A673 (cell line): ENCODE results near the gene FGF5. TPM values are rescaled to one million over a fixed set of nuclear protein-coding genes. Genes with fewer than 3 reads are reported as not detected.

Source experiments
- BruUV-seq: library from RNA; stranded (reverse); fragments of 400-500 nt; replicated peaks from 2 replicates; lab custom pipeline; 2021; lab: Mats Ljungman, UMichigan
- CTCF ChIA-PET: fragments of 300-600 bp; sonication (Branson Sonifier 250); formaldehyde crosslinking; loops from one replicate; lab custom pipeline; 2022; ENCODE audit warnings: antibody characterized with exemption; lab: Charles Lee
- POLR2A ChIA-PET: fragments of 300-600 bp; sonication (Branson Sonifier 250); formaldehyde crosslinking; loops from one replicate; lab custom pipeline; 2022; ENCODE audit warnings: antibody characterized with exemption; ENCODE audit not compliant: low non-redundant PET; lab: Charles Lee
- DNase-seq: peaks from one replicate; pipeline ENCODE4 v3.0.0-alpha.2; 2015; ENCODE audit warnings: low spot score
- H3K27ac ChIP-seq: fragments of 200-600 bp; sonication (generic); 2 replicates; pipeline ENCODE4 v1.5.1; 2016; ENCODE audit warnings: mixed run types, low read depth, mild to moderate bottlenecking, mixed read lengths, antibody characterized with exemption, low read length; ENCODE audit not compliant: poor library complexity, severe bottlenecking
- H3K27me3 ChIP-seq: fragments of 200-600 bp; sonication (generic); replicated peaks from 2 replicates; pipeline ENCODE4 v1.6.1; 2017; ENCODE audit warnings: mixed run types, low read depth, mild to moderate bottlenecking, mixed read lengths, antibody characterized with exemption, low read length; ENCODE audit not compliant: insufficient read depth, poor library complexity
- H3K36me3 ChIP-seq: fragments of 200-600 bp; sonication (generic); 2 replicates; pipeline ENCODE4 v1.6.1; 2016; ENCODE audit warnings: mixed run types, mild to moderate bottlenecking, mixed read lengths, antibody characterized with exemption, low read length; ENCODE audit not compliant: insufficient read depth, poor library complexity, severe bottlenecking
- H3K4me1 ChIP-seq: fragments of 200-600 bp; sonication (generic); 2 replicates; pipeline ENCODE4 v1.6.1; 2017; ENCODE audit warnings: mixed run types, mild to moderate bottlenecking, mixed read lengths, antibody characterized with exemption, low read length; ENCODE audit not compliant: insufficient read depth, poor library complexity, severe bottlenecking
- H3K4me3 ChIP-seq: fragments of 200-600 bp; sonication (generic); 2 replicates; pipeline ENCODE4 v1.5.1; 2016; ENCODE audit warnings: low read depth, mixed run types, mild to moderate bottlenecking, mixed read lengths, low read length; ENCODE audit not compliant: poor library complexity, severe bottlenecking
- H3K9me3 ChIP-seq: fragments of 200-600 bp; sonication (generic); 2 replicates; pipeline ENCODE4 v1.6.1; 2016; ENCODE audit warnings: mixed run types, low read depth, mild to moderate bottlenecking, mixed read lengths, antibody characterized with exemption, low read length; ENCODE audit not compliant: poor library complexity, severe bottlenecking
- EZH2 ChIP-seq: fragments of 200-600 bp; sonication (generic); IDR thresholded peaks from 2 replicates; pipeline ENCODE4 v1.6.1; 2017; ENCODE audit warnings: borderline replicate concordance, low read depth, mild to moderate bottlenecking, mixed read lengths, antibody characterized with exemption, low read length; ENCODE audit not compliant: poor library complexity, severe bottlenecking
- intact Hi-C: fragments of 100-400 bp; cut with micrococcal nuclease; formaldehyde crosslinking; loops from one replicate; pipeline ENCODE4 v1.10.0; 2022; ENCODE audit not compliant: unreplicated experiment
- total RNA-seq: library from RNA; stranded (reverse); gene quantifications from 2 replicates; pipeline ENCODE4 v1.2.3, GENCODE V29; 2021
- TF ChIP-seq, protein P1 (sequence below): fragments of 300-800, 200-600 bp; sonication (generic); conservative IDR thresholded peaks from 2 replicates; pipeline ENCODE4 v1.5.1; 2017; ENCODE audit warnings: low read depth, mild to moderate bottlenecking, antibody characterized with exemption, low read length, moderate library complexity, mixed read lengths

The FGF5 gene
- total RNA-seq, 1 experiment from 2014 or later = not detected

DNA sequence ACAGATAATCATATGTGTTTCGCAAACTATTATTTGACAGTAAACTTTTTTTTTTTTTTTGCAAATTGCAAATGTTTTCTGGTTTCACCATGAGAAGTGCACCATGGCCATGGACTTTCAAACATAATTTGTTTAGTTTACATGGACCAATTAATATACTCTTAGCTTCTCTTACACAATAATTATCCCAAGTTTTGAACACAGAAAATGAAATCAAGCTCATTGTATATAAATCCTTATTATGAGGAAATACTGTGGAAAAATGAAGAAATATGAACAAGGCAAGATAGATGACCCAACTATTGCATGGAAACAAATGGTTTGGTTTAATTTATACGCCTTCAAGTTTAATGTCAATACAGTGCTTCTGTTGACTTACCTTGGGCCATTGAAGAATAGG is 3.9 kb downstream of the FGF5 start:
- ChIA-PET CTCF (no interaction called here), POLR2A (no interaction called here)
- TF ChIP-seq EZH2 = no peak
- no peaks in the 10 kb centered on the region for H3K36me3 ChIP-seq
- no peak for DNase-seq
- H3K27me3 ChIP-seq = peaks cover 77% of the 10 kb centered on the region
- H3K4me3 ChIP-seq = no peak overlapping the region
- no peak overlapping the region for H3K27ac ChIP-seq
- H3K4me1 ChIP-seq = no peaks in the 10 kb centered on the region
- intact Hi-C loops = no loop called here
- BruUV-seq = no TSS peak
- no peaks in the 10 kb centered on the region for H3K9me3 ChIP-seq

DNA sequence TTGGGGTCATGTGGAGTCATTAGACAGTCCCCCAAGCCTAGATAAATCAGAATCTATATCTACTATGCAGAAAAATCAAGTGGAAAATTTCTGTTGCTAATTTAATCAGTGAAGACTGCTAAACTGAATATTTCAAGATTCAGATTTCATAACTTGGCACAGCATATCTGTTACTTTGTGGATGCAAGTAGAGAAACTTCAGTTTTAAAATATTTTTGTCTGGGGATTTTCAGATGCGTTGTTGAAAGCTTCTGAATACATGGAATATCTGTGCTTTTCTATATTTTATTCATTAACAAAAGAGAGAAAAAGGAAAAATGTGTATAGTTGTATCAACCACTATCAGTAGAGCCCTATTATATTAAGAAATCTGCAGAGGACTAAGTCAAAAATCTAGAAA is 4.4 kb downstream of the FGF5 start:
- DNase-seq = no peak
- BruUV-seq = no TSS peak
- peaks cover 77% of the 10 kb centered on the region for H3K27me3 ChIP-seq
- no peak for TF ChIP-seq EZH2
- TF ChIP-seq, protein P1, sequence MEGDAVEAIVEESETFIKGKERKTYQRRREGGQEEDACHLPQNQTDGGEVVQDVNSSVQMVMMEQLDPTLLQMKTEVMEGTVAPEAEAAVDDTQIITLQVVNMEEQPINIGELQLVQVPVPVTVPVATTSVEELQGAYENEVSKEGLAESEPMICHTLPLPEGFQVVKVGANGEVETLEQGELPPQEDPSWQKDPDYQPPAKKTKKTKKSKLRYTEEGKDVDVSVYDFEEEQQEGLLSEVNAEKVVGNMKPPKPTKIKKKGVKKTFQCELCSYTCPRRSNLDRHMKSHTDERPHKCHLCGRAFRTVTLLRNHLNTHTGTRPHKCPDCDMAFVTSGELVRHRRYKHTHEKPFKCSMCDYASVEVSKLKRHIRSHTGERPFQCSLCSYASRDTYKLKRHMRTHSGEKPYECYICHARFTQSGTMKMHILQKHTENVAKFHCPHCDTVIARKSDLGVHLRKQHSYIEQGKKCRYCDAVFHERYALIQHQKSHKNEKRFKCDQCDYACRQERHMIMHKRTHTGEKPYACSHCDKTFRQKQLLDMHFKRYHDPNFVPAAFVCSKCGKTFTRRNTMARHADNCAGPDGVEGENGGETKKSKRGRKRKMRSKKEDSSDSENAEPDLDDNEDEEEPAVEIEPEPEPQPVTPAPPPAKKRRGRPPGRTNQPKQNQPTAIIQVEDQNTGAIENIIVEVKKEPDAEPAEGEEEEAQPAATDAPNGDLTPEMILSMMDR = no peak
- intact Hi-C loops = no loop called here
- ChIA-PET CTCF (no interaction called here), POLR2A (no interaction called here)
- H3K27ac ChIP-seq = no peak overlapping the region
- H3K9me3 ChIP-seq = no peaks in the 10 kb centered on the region
- no peaks in the 10 kb centered on the region for H3K36me3 ChIP-seq
- no peak overlapping the region for H3K4me3 ChIP-seq
- no peaks in the 10 kb centered on the region for H3K4me1 ChIP-seq

DNA sequence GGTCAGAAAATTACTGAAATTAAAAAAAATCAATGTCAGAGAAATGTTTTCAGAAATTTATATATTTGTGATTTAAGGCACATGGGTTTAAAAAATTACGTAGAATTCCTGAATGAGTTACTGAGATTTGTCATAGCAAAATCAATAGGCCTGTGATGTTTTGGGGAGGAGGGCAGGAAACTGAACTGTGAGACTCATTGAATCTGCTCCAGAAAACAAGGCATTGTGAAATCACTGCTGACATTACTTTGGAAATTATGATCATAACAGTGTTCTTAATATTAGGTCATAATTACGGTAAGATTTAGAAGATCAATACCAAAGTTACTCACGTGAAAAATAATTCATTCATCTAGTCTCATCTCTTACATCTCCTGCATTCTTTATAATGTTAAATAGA is 5.3 kb downstream of the FGF5 start:
- BruUV-seq = no TSS peak
- TF ChIP-seq EZH2 = no peak
- TF ChIP-seq, protein P1 = no peak
- Histone ChIP-seq H3K36me3 (no peaks in the 10 kb centered on the region), H3K9me3 (no peaks in the 10 kb centered on the region), H3K27ac (no peak overlapping the region), H3K27me3 (peaks cover 69% of the 10 kb centered on the region), H3K4me1 (no peaks in the 10 kb centered on the region), H3K4me3 (no peak overlapping the region)
- intact Hi-C loops = no loop called here
- POLR2A ChIA-PET = no interaction called here
- DNase-seq = no peak
- CTCF ChIA-PET = no interaction called here

DNA sequence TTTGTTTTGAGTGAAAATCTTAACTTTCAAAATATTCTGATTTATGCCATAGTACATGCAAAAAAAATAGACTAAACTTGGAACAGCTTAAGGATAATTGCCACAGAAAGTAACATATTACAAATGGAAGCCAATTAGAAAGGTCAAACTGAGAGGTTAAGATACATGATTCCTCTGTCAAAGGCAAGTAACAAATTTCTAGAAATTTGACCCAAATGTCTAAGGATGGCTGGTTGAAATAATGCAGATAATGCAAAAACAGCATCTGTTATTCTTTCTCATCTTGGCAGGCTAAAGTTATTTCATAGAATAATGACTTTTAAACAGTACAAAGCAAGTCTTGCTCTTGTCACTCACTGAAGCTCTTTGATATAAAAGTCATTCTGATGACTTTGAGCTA is 10.5 kb downstream of the FGF5 start:
- intact Hi-C loops = no loop called here
- ChIA-PET CTCF (no interaction called here), POLR2A (no interaction called here)
- no peak for DNase-seq
- H3K4me3 ChIP-seq = no peak overlapping the region
- no peak overlapping the region for H3K27ac ChIP-seq
- no peaks in the 10 kb centered on the region for H3K4me1 ChIP-seq
- no peaks in the 10 kb centered on the region for H3K9me3 ChIP-seq
- H3K36me3 ChIP-seq = no peaks in the 10 kb centered on the region
- TF ChIP-seq, protein P1 = no peak
- TF ChIP-seq EZH2 = no peak
- H3K27me3 ChIP-seq = peaks cover 52% of the 10 kb centered on the region
- no TSS peak for BruUV-seq
